ENCODE data around the gene BIRC7.

DNA sequence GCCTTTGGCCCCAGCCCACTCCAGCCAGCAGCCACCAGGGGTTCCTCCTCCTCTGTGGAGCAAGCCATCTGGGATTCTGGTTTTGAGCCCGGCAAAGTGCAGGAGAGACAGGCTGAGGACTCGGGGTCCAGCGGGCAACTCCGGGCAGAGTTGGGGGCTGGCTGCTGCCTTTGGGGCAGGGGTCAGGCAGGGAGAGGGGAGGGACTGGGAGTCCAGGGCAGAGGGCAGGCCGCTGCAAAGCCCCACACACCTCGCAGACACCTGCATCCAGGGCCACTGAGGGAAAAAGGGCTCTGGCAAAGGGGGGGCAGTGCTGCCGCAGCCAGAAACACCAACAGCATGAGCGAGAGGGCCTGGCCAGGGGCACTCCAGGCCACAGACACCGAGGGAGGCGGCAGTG is 8.8 kb downstream of the BIRC7 start:
- TF ChIP-seq, protein P1, sequence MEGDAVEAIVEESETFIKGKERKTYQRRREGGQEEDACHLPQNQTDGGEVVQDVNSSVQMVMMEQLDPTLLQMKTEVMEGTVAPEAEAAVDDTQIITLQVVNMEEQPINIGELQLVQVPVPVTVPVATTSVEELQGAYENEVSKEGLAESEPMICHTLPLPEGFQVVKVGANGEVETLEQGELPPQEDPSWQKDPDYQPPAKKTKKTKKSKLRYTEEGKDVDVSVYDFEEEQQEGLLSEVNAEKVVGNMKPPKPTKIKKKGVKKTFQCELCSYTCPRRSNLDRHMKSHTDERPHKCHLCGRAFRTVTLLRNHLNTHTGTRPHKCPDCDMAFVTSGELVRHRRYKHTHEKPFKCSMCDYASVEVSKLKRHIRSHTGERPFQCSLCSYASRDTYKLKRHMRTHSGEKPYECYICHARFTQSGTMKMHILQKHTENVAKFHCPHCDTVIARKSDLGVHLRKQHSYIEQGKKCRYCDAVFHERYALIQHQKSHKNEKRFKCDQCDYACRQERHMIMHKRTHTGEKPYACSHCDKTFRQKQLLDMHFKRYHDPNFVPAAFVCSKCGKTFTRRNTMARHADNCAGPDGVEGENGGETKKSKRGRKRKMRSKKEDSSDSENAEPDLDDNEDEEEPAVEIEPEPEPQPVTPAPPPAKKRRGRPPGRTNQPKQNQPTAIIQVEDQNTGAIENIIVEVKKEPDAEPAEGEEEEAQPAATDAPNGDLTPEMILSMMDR (conservative IDR thresholded peaks at IDR 0.05; ENCODE audit: low read length): no peak
- TF ChIP-seq EZH2phosphoT487 (IDR thresholded peaks at IDR 0.05; ENCODE audit: borderline replicate concordance, low read depth, low read length): no peak

All from OCI-LY7 (cell line).